GM12801 (cell line): ENCODE data around the gene KRTAP5-2.

Experiments used
- CTCF ChIP-seq: IDR thresholded peaks from one replicate; pipeline ENCODE4 v1.5.1; 2011; ENCODE audit warnings: control low read depth; ENCODE audit not compliant: insufficient read length; ENCODE audit errors: extremely low read depth

The KRTAP5-2 gene

GRCh38 chr11:1553808-1554594 is 44.1 kb downstream of the KRTAP5-2 start:
- no peak for TF ChIP-seq CTCF

DNA sequence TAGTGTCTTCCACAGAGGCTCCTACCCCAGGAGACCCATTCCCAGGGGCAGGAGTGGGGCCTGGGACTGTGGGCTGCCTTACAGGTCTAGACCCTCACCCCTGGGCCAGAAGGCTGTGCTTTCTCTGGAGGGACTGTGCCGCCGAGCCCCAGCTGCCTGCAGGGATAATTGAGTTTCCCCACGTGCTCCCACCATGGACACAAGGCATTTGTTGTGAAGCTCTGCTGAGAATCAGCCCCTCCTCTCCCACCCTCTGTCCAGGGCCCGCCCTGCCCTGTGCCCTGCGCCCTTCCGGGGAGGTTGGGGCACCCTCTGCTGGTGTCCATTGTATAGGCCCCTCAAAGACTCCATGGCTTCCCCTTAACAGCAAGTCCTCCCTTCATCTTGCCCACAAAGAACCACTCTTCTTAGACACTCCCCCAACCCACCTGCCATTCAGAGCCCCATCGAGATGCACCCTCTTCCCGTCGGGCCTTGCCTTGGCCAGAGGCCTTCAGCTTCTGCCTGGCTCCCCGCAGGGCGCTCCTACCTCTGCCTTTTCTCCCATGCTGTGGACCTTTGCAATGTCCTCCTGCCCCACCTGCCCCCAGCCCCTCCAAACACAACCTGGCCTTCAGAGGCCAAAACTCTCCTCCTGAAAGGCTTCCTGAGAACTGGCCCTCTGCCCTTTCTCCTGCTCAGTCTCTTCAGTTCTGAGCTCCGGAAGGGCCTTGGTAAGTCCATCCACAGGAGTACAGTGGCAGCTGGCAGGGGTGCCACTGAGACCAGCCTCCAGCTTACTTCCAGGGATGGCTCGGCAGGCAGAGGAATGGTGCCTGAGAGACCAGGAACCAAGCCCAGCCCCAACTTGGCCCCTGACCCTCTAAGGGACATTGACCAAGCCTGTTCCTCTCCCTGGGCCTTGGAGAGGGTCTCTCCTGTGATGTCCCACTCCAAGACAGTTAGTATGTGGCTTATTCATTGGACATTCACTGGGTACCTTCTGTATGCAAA is 48.5 kb downstream of the KRTAP5-2 start:
- no peak for TF ChIP-seq CTCF

DNA sequence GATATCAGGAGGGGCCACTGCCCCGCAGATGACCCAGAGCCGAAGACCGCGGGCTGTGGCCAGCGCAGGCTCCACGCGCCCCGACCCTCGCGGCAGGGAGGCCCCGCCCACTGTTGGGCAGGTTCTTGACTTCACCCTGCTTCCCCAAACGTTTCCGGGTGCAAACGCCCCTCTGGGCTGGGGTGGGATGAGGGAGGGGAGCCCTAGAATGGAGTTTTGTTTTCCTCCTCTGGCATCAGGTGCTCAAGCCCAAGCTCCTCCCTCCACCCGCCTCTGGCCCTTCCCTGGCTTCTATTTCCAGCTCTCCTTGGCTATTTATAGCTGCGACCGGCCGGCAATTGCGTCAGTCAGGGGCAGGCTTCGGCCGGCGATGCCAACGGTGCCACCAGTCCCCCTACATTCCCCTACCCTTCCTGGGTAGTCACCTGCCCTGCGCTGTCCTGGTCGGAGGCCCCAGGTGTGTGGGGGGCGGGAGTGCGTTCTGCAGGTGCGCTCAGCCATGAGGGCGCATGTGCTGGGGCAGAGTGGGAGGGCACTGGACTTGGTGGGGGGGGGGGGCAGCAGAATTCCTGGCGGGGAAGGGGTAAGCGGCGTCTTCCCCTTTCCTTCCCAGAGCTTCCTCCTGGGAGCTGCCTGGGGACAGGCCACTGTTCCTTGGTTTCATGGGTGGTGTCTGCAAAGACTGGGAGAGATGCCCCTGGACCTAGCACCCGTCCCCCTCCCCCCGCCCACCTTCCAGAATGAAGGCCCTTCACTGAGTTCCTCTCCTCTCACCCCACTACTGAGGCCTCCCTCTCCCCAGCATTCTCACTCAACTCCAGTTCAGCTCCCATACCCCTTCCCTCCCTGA is 49.6 kb downstream of the KRTAP5-2 start:
- no peak for TF ChIP-seq CTCF

DNA sequence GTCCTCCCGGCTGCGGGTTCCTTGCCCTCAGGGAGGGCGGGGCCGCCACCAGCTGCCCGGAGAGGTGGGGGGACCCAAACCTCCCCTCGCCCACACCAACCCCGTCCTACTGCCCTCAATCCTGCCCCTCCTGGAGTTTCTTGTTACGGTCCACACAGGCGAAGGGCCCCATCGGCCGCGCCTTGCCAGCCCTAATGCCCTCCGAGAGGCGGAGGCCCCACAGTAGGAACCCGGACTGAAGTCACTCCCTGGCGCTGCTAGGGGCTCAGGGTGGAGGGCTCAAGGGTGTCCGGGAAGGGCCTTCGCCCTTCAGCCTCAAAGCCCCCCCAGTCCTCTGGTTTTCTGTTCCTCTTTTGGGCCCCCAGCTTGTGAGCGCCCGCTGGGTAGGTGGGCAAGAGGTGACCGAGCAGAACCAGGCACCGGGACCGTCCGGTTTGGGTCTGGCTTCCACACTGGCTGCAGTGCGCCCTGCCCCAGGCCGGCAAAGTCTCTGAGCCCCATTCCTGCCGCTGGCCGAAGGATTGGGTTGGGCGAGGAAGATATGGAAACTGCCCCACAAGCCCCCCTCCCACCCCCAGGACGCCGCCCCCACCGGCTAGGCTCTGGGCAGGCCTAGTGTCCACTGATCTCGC is 50.5 kb downstream of the KRTAP5-2 start:
- TF ChIP-seq CTCF, result no peak
